IMR-90 (cell line): ENCODE data around the gene RALGAPA1. TPM values are rescaled to one million over a fixed set of nuclear protein-coding genes. Genes with fewer than 3 reads are reported as not detected.

Experiments used
- ATAC-seq: fragments of 200-7000 bp; cut with Tn5 transposase; 2 replicates; pipeline ENCODE4 v1.9.1; 2020; ENCODE audit warnings: low read depth, mild to moderate bottlenecking, moderate library complexity
- BruUV-seq: library from RNA; stranded (reverse); fragments of 400-500 nt; replicated peaks from 2 replicates; lab custom pipeline; 2021; lab: Mats Ljungman, UMichigan
- CTCF ChIA-PET: fragments of 300-600 bp; formaldehyde crosslinking; extraction: SDS; loops from one replicate; lab custom pipeline; 2021; ENCODE audit warnings: antibody characterized with exemption; lab: Yijun Ruan, JAX
- POLR2A ChIA-PET: fragments of 300-600 bp; sonication (Branson Sonifier 250); formaldehyde crosslinking; loops from one replicate; lab custom pipeline; 2022; ENCODE audit warnings: antibody characterized with exemption; ENCODE audit not compliant: unreplicated experiment; lab: Charles Lee
- DNase-seq: peaks from one replicate; pipeline ENCODE4 v3.0.0; 2013
- H2AFZ ChIP-seq: replicated peaks from 2 replicates; pipeline ENCODE3; 2013; ENCODE audit warnings: low read length, mild to moderate bottlenecking; ENCODE audit not compliant: poor library complexity
- H2AK5ac ChIP-seq: 2 replicates; pipeline ENCODE4 v1.6.1; 2013; ENCODE audit warnings: low read depth, low read length, inconsistent platforms
- H2AK9ac ChIP-seq: replicated peaks from 2 replicates; pipeline ENCODE3; 2013; ENCODE audit warnings: mild to moderate bottlenecking, low read depth, low read length, moderate library complexity; ENCODE audit not compliant: poor library complexity
- H2BK120ac ChIP-seq: 2 replicates; pipeline ENCODE4 v1.6.1; 2013; ENCODE audit warnings: low read depth, low read length, inconsistent platforms
- H2BK15ac ChIP-seq: 3 replicates; pipeline ENCODE4 v1.6.1; 2013; ENCODE audit warnings: low read depth, low read length, inconsistent platforms
- H2BK20ac ChIP-seq: 2 replicates; pipeline ENCODE4 v1.6.1; 2013; ENCODE audit warnings: low read depth, mild to moderate bottlenecking, inconsistent platforms, low read length, moderate library complexity
- H2BK5ac ChIP-seq: 2 replicates; pipeline ENCODE4 v1.6.1; 2013; ENCODE audit warnings: mild to moderate bottlenecking, low read depth, low read length, inconsistent platforms; ENCODE audit not compliant: poor library complexity, severe bottlenecking
- H3K14ac ChIP-seq: replicated peaks from 2 replicates; pipeline ENCODE4 v1.6.1; 2013; ENCODE audit warnings: low read depth, low read length, inconsistent platforms
- H3K18ac ChIP-seq: 2 replicates; pipeline ENCODE4 v1.6.1; 2013; ENCODE audit warnings: low read depth, low read length, control low read depth
- H3K23ac ChIP-seq: 2 replicates; pipeline ENCODE4 v1.6.1; 2013; ENCODE audit warnings: low read depth, low read length, inconsistent platforms
- H3K27ac ChIP-seq: 2 replicates; pipeline ENCODE4 v1.5.1; 2013; ENCODE audit warnings: mild to moderate bottlenecking, control low read depth, low read length; ENCODE audit not compliant: insufficient read depth
- H3K27me3 ChIP-seq: 2 replicates; pipeline ENCODE4 v1.6.1; 2013; ENCODE audit warnings: low read length; ENCODE audit not compliant: control insufficient read depth, insufficient read depth
- H3K36me3 ChIP-seq: 2 replicates; pipeline ENCODE4 v1.6.1; 2013; ENCODE audit warnings: low read length, mixed read lengths; ENCODE audit not compliant: control insufficient read depth, insufficient read depth
- H3K4ac ChIP-seq: 2 replicates; pipeline ENCODE4 v1.6.1; 2013; ENCODE audit warnings: low read depth, low read length, inconsistent platforms
- H3K4me1 ChIP-seq: 2 replicates; pipeline ENCODE4 v1.6.1; 2013; ENCODE audit warnings: low read length, mixed read lengths; ENCODE audit not compliant: control insufficient read depth, insufficient read depth
- H3K4me2 ChIP-seq: 2 replicates; pipeline ENCODE4 v1.6.1; 2013; ENCODE audit warnings: low read depth, mild to moderate bottlenecking, control low read depth, low read length, moderate library complexity
- H3K4me3 ChIP-seq: 2 replicates; pipeline ENCODE4 v1.5.1; 2013; ENCODE audit warnings: low read depth, mild to moderate bottlenecking, control low read depth, low read length, moderate library complexity; ENCODE audit not compliant: insufficient read depth
- H3K56ac ChIP-seq: 2 replicates; pipeline ENCODE4 v1.6.1; 2013; ENCODE audit warnings: low read length, inconsistent platforms; ENCODE audit not compliant: insufficient read depth; ENCODE audit errors: extremely low read depth
- H3K79me1 ChIP-seq, 2 experiments: 2 replicates each; pipeline ENCODE4 v1.6.1; 2013; ENCODE audit warnings: low read length in 2 of 2, inconsistent platforms in 1 of 2, low read depth in 1 of 2
- H3K9ac ChIP-seq: 2 replicates; pipeline ENCODE4 v1.6.1; 2013; ENCODE audit warnings: low read depth, low read length, control low read depth
- H3K9me1 ChIP-seq: 2 replicates; pipeline ENCODE4 v1.6.1; 2013; ENCODE audit warnings: low read length, inconsistent platforms; ENCODE audit not compliant: insufficient read depth
- H3K9me3 ChIP-seq: 2 replicates; pipeline ENCODE4 v1.6.1; 2013; ENCODE audit warnings: low read length; ENCODE audit not compliant: control insufficient read depth, insufficient read depth
- H4K20me1 ChIP-seq: 2 replicates; pipeline ENCODE4 v1.6.1; 2013; ENCODE audit warnings: low read length, inconsistent platforms; ENCODE audit not compliant: insufficient read depth
- H4K5ac ChIP-seq: 2 replicates; pipeline ENCODE4 v1.6.1; 2013; ENCODE audit warnings: mild to moderate bottlenecking, low read depth, low read length, control low read depth
- H4K8ac ChIP-seq, 2 experiments: 2 replicates each; pipeline ENCODE4 v1.6.1; 2013; ENCODE audit warnings: low read depth in 2 of 2, low read length in 2 of 2, control low read depth in 1 of 2, inconsistent platforms in 1 of 2
- H4K91ac ChIP-seq: 2 replicates; pipeline ENCODE4 v1.6.1; 2013; ENCODE audit warnings: low read depth, low read length, inconsistent platforms; ENCODE audit not compliant: insufficient read depth
- CEBPB ChIP-seq: IDR thresholded peaks from 2 replicates; pipeline ENCODE4 v1.6.1; 2012; ENCODE audit warnings: low read depth, low read length, improper control_type of control experiment
- CHD1 ChIP-seq: IDR thresholded peaks from 2 replicates; pipeline ENCODE4 v1.6.1; 2012; ENCODE audit warnings: low read depth, low read length, improper control_type of control experiment
- ELK1 ChIP-seq: fragments of 150-350 bp; IDR thresholded peaks from 2 replicates; pipeline ENCODE4 v1.6.1; 2016; ENCODE audit warnings: low read depth, mild to moderate bottlenecking, low read length, moderate library complexity, borderline replicate concordance
- MAFK ChIP-seq: IDR thresholded peaks from 2 replicates; pipeline ENCODE4 v1.6.1; 2012; ENCODE audit warnings: low read depth, low read length, improper control_type of control experiment
- MAZ ChIP-seq: IDR thresholded peaks from 2 replicates; pipeline ENCODE4 v1.6.1; 2012; ENCODE audit warnings: low read depth, mild to moderate bottlenecking, low read length, improper control_type of control experiment, moderate library complexity, borderline replicate concordance
- MXI1 ChIP-seq: IDR thresholded peaks from 2 replicates; pipeline ENCODE4 v1.6.1; 2012; ENCODE audit warnings: low read depth, mild to moderate bottlenecking, low read length, moderate library complexity, borderline replicate concordance
- NFE2L2 ChIP-seq: fragments of 150-350 bp; IDR thresholded peaks from 2 replicates; pipeline ENCODE4 v1.6.1; 2016; ENCODE audit warnings: low read depth, mild to moderate bottlenecking, low read length
- POLR2A ChIP-seq: IDR thresholded peaks from 2 replicates; pipeline ENCODE4 v1.6.1; 2012; ENCODE audit warnings: mild to moderate bottlenecking, low read depth, low read length
- RAD21 ChIP-seq: IDR thresholded peaks from 2 replicates; pipeline ENCODE4 v1.6.1; 2012; ENCODE audit warnings: low read length, improper control_type of control experiment
- RCOR1 ChIP-seq: IDR thresholded peaks from 2 replicates; pipeline ENCODE4 v1.6.1; 2012; ENCODE audit warnings: mild to moderate bottlenecking, low read length, improper control_type of control experiment; ENCODE audit not compliant: insufficient replicate concordance
- SMC3 ChIP-seq: fragments of 150-350 bp; IDR thresholded peaks from 2 replicates; pipeline ENCODE4 v1.6.1; 2016; ENCODE audit warnings: low read depth, mild to moderate bottlenecking, antibody characterized with exemption, low read length, moderate library complexity
- WGBS, 2 experiments: methylation state at CpG; one replicate each; pipeline versions ENCODE4 v1.1.5 to v1.1.7; 2013; ENCODE audit warnings: missing lambda C conversion rate in 2 of 2; ENCODE audit not compliant: insufficient read length in 1 of 2; ENCODE audit errors: extremely low coverage in 2 of 2; 5-methylcytosine and 5-hydroxymethylcytosine counted together
- dilution Hi-C: fragments of 300-500 bp; cut with HindIII; formaldehyde crosslinking; loops from one replicate; pipeline ENCODE4 v1.14.3; 2018; ENCODE audit warnings: low sequenced_read_pairs; ENCODE audit not compliant: unreplicated experiment
- in situ Hi-C: fragments of 300-500 bp; cut with MboI; formaldehyde crosslinking; loops from 3 replicates; pipeline ENCODE4 v1.14.3; 2019; ENCODE audit warnings: low sequenced_read_pairs, inconsistent platforms, mixed read lengths
- intact Hi-C: fragments of 100-400 bp; cut with micrococcal nuclease; formaldehyde crosslinking; loops from 2 replicates; pipeline ENCODE4 v1.10.0; 2022
- polyA plus RNA-seq, 3 experiments: library from polyadenylated mRNA; depleted of rRNA; stranded (reverse); fragments of >200 nt; gene quantifications; 2 replicates each; pipeline ENCODE4 v1.2.3, GENCODE V29; 2012; ENCODE audit warnings: low replicate concordance in 1 of 3
- total RNA-seq: library from RNA; depleted of rRNA; stranded (reverse); fragments of >200 nt; gene quantifications from 2 replicates; pipeline ENCODE4 v1.2.3, GENCODE V29; 2012

The RALGAPA1 gene
- total and polyA plus RNA-seq, 2 of the 4 experiments (the other 2 are of a cell fraction) = 5.1 to 25.6 TPM

GRCh38 chr14:35617500-35617899, 191.6 kb downstream of the RALGAPA1 start:
- no peak overlapping the region for H3K9ac ChIP-seq
- H3K9me1 ChIP-seq = no peaks in the 10 kb centered on the region
- no peaks in the 10 kb centered on the region for H3K4me1 ChIP-seq
- H3K36me3 ChIP-seq = peaks cover 1% of the 10 kb centered on the region; the same call in 1 of the 2 replicates
- no peaks in the 10 kb centered on the region for H3K79me1 ChIP-seq
- in situ Hi-C loops (no loop called here), intact Hi-C loops (no loop called here), dilution Hi-C loops (no loop called here)
- no peak overlapping the region for H3K4me3 ChIP-seq
- no peak overlapping the region for H3K4me2 ChIP-seq
- H4K5ac ChIP-seq = no peak overlapping the region
- H3K4ac ChIP-seq = no peak overlapping the region
- no peak overlapping the region for H4K8ac ChIP-seq
- no peak overlapping the region for H3K27ac ChIP-seq
- H3K23ac ChIP-seq = no peak overlapping the region
- no peak overlapping the region for H3K14ac ChIP-seq
- H4K20me1 ChIP-seq = no peaks in the 10 kb centered on the region
- no peak overlapping the region for H3K18ac ChIP-seq
- no peak overlapping the region for H2AK9ac ChIP-seq
- no peak for DNase-seq
- ATAC-seq = no peak
- H2BK15ac ChIP-seq = no peak overlapping the region
- H2BK120ac ChIP-seq = no peak overlapping the region
- H2AFZ ChIP-seq = no peak overlapping the region
- H2AK5ac ChIP-seq = no peak overlapping the region
- no peaks in the 10 kb centered on the region for H3K27me3 ChIP-seq
- ChIA-PET CTCF (no interaction called here), POLR2A (no interaction called here)
- H2BK5ac ChIP-seq = no peak overlapping the region
- TF ChIP-seq MAZ = no peak
- TF ChIP-seq CHD1 = no peak
- no peak for TF ChIP-seq SMC3
- no peak for TF ChIP-seq POLR2A
- TF ChIP-seq CEBPB = no peak
- TF ChIP-seq RAD21 = no peak
- no peak for TF ChIP-seq MAFK
- TF ChIP-seq RCOR1 = no peak
- TF ChIP-seq NFE2L2 = no peak
- TF ChIP-seq MXI1 = no peak
- no peak for TF ChIP-seq ELK1
- H4K91ac ChIP-seq = no peak overlapping the region
- H3K9me3 ChIP-seq = no peaks in the 10 kb centered on the region
- WGBS, 2 experiments = no CpG with 5 or more reads among the region's 3 CpGs
- BruUV-seq = no TSS peak
- H2BK20ac ChIP-seq = no peak overlapping the region
- no peak overlapping the region for H3K56ac ChIP-seq
